Stimulated activated CD4-positive, alpha-beta T cell treated with anti-CD3 and anti-CD28 coated beads, Interleukin-2, amount 100 ng/mL, for 4 hours (primary cell): ENCODE measurements around the gene FOXC1.

ENCODE experiments used
- DNase-seq: peaks from one replicate; pipeline ENCODE4 v3.0.0-alpha.2; 2020; ENCODE audit warnings: low read depth

FOXC1 gene

GRCh38 chr6:1643830-1644445 lies 34.2 kb downstream of the FOXC1 start:
- DNase-seq, result no peak

- no peak for DNase-seq
Observed at GRCh38 chr6:1644516-1645060, 34.9 kb downstream of the FOXC1 start.

- DNase-seq, result no peak
Observed at GRCh38 chr6:1645466-1646185, 35.9 kb downstream of the FOXC1 start.

- DNase-seq, result no peak
Observed at GRCh38 chr6:1651362-1651761, 41.6 kb downstream of the FOXC1 start.

GRCh38 chr6:1652842-1653241 lies 43.1 kb downstream of the FOXC1 start:
- DNase-seq, result no peak

GRCh38 chr6:1654054-1654453 lies 44.3 kb downstream of the FOXC1 start:
- DNase-seq, result no peak

- no peak for DNase-seq
Observed at GRCh38 chr6:1657116-1657770, 47.5 kb downstream of the FOXC1 start.

GRCh38 chr6:1657771-1658165 lies 48.1 kb downstream of the FOXC1 start:
- no peak for DNase-seq

- DNase-seq, result no peak
Observed at GRCh38 chr6:1658212-1659005, 48.7 kb downstream of the FOXC1 start.

- DNase-seq, result no peak
Observed at GRCh38 chr6:1659816-1660215, 50.1 kb downstream of the FOXC1 start.

- no peak for DNase-seq
Observed at GRCh38 chr6:1662534-1662933, 52.8 kb downstream of the FOXC1 start.
